GM10266 (cell line): ENCODE results near the gene KRTAP10-3.

Source experiments
- DNase-seq: peaks from one replicate; pipeline ENCODE4 v3.0.0; 2012; ENCODE audit errors: extremely low spot score
- CTCF ChIP-seq: IDR thresholded peaks from 2 replicates; pipeline ENCODE4 v1.5.1; 2012; ENCODE audit warnings: mild to moderate bottlenecking, low read depth; ENCODE audit not compliant: control insufficient read depth, insufficient read depth; ENCODE audit errors: missing control alignments

KRTAP10-3 gene

GRCh38 chr21:44537930-44538911 lies 20.4 kb downstream of the KRTAP10-3 start:
- no peak for DNase-seq
- TF ChIP-seq CTCF: no peak

- no peak for TF ChIP-seq CTCF
These were observed 22.6 kb downstream of the KRTAP10-3 start for GRCh38 chr21:44535963-44536362.

GRCh38 chr21:44534688-44535087 lies 23.9 kb downstream of the KRTAP10-3 start:
- no peak for DNase-seq
- TF ChIP-seq CTCF: no peak

More at GRCh38 chr21:44535963-44536362, 22.6 kb downstream of the KRTAP10-3 start:
- no peak for DNase-seq

GRCh38 chr21:44533891-44534627 lies 24.5 kb downstream of the KRTAP10-3 start:
- TF ChIP-seq CTCF: no peak
- no peak for DNase-seq

GRCh38 chr21:44533121-44533890 lies 25.3 kb downstream of the KRTAP10-3 start:
- no peak for DNase-seq
- TF ChIP-seq CTCF: no peak

- no peak for DNase-seq
- TF ChIP-seq CTCF: no peak
These were observed 25.9 kb downstream of the KRTAP10-3 start for GRCh38 chr21:44532712-44533111.
